Upper lobe of left lung (tissue), 4 donors: ENCODE measurements around the gene TBC1D32.

ENCODE experiments used
- EP300 ChIP-seq, 4 donors: sonication (generic); formaldehyde crosslinking; IDR thresholded peaks; one replicate each; pipeline ENCODE4 v1.5.1; 2017; ENCODE audit warnings: antibody characterized with exemption in 4 of 4, control low read depth in 2 of 4
- POLR2AphosphoS5 ChIP-seq, 2 donors: sonication (generic); formaldehyde crosslinking; IDR thresholded peaks; one replicate each; pipeline ENCODE4 v1.5.1; 2017; ENCODE audit warnings: antibody characterized with exemption in 2 of 2
- TF ChIP-seq, protein P1 (sequence below), 6 experiments: fragments of 450-650 bp in 4 of 6; fragments of 200-600 bp in 2 of 6; sonication (generic) in 2 of 6; IDR thresholded peaks; one replicate each; pipeline ENCODE4 v1.5.1; 2016 to 2019; ENCODE audit warnings: antibody characterized with exemption in 6 of 6

DNA sequence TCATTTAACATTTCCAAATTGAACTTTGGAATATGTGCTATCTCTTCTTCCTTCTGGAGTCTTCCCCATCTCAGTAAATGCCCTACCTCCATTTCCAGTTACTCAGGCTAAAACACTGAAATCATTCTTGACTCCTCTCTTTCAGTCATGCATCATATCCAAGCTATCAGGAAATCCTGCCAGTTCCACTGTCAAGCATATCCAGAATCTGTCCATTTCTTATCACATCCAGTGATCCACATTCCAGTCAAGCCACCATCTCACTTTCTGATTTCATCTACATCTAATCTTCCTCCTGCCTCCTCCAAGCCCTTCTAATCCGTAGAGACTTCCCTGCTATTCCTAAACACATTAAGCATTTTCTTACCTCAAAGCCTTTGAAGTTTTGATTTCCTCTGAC, 15.3 kb upstream of the TBC1D32 start:
- TF ChIP-seq, protein P1, sequence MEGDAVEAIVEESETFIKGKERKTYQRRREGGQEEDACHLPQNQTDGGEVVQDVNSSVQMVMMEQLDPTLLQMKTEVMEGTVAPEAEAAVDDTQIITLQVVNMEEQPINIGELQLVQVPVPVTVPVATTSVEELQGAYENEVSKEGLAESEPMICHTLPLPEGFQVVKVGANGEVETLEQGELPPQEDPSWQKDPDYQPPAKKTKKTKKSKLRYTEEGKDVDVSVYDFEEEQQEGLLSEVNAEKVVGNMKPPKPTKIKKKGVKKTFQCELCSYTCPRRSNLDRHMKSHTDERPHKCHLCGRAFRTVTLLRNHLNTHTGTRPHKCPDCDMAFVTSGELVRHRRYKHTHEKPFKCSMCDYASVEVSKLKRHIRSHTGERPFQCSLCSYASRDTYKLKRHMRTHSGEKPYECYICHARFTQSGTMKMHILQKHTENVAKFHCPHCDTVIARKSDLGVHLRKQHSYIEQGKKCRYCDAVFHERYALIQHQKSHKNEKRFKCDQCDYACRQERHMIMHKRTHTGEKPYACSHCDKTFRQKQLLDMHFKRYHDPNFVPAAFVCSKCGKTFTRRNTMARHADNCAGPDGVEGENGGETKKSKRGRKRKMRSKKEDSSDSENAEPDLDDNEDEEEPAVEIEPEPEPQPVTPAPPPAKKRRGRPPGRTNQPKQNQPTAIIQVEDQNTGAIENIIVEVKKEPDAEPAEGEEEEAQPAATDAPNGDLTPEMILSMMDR (IDR thresholded peaks at IDR 0.05): no peak
- no peak for TF ChIP-seq EP300 (IDR thresholded peaks at IDR 0.05)
- TF ChIP-seq POLR2AphosphoS5 (IDR thresholded peaks at IDR 0.05): no peak
